LNCaP clone FGC (cell line): ENCODE results near the gene TNS3.

Experiments
- DNase-seq: peaks from one replicate; pipeline ENCODE4 v3.0.0-alpha.2; 2011; ENCODE audit warnings: low read depth
- H3K4me3 ChIP-seq: 2 replicates; pipeline ENCODE4 v1.5.1; 2011; ENCODE audit warnings: mild to moderate bottlenecking, low read depth, low read length, control low read depth
- TF ChIP-seq, protein P1 (sequence below): IDR thresholded peaks from 2 replicates; pipeline ENCODE4 v1.5.1; 2012; ENCODE audit warnings: mild to moderate bottlenecking; ENCODE audit not compliant: control insufficient read depth, insufficient read depth; ENCODE audit errors: extremely low read depth

Gene TNS3

DNA sequence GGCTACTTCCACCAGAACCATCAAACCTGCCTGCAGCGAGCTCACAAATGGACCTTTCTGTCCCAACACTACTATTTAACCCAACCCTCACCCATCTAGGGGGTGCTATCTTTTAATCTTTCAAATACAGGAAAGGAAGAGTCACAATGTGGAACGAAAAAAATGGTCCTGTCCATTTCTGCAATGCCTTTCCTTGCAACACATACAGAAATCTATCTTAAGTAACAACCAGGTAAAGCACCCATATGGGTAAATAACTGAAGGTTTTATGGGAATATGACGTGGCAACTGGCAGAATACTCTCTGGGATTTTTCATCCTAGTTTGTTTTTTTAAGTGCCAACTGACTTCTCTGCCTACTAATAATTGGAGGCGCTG, 24.6 kb downstream of the TNS3 start:
- DNase-seq: no peak
- TF ChIP-seq, protein P1, sequence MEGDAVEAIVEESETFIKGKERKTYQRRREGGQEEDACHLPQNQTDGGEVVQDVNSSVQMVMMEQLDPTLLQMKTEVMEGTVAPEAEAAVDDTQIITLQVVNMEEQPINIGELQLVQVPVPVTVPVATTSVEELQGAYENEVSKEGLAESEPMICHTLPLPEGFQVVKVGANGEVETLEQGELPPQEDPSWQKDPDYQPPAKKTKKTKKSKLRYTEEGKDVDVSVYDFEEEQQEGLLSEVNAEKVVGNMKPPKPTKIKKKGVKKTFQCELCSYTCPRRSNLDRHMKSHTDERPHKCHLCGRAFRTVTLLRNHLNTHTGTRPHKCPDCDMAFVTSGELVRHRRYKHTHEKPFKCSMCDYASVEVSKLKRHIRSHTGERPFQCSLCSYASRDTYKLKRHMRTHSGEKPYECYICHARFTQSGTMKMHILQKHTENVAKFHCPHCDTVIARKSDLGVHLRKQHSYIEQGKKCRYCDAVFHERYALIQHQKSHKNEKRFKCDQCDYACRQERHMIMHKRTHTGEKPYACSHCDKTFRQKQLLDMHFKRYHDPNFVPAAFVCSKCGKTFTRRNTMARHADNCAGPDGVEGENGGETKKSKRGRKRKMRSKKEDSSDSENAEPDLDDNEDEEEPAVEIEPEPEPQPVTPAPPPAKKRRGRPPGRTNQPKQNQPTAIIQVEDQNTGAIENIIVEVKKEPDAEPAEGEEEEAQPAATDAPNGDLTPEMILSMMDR: no peak
- H3K4me3 ChIP-seq: no peak overlapping the region

DNA sequence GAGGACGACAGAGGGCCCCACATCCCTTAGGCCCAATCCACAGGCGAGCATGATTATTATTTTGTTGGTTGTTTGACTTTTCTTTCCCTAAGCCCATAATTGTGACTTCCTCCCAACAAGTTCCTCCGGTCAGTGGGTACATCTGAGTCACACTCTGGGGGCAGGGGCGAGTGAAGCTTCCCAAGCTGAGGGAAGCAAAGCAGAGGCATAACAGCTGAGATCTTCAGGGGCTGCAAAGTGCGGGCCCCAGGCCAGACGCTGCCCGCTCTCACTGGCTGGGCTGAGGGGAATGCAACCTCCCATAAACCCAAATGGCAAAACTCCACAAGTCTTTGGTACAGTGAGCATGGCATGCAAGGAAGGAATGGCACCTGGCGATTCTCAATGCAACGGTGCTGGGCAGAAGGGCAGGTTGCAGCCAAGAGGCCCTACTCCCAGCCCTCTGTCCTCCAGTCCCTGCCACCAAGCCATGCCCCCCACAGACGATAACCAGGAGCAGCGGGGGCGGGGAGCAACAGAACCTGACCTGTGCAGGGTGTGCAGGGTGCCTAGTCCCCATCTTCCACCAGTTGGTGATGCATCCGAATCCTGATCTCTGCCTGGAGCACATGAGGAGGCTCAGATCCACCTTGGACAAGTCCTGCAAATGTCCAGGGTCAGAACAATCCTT, 25.3 kb downstream of the TNS3 start:
- H3K4me3 ChIP-seq: no peak overlapping the region
- TF ChIP-seq, protein P1: no peak
- DNase-seq: no peak

DNA sequence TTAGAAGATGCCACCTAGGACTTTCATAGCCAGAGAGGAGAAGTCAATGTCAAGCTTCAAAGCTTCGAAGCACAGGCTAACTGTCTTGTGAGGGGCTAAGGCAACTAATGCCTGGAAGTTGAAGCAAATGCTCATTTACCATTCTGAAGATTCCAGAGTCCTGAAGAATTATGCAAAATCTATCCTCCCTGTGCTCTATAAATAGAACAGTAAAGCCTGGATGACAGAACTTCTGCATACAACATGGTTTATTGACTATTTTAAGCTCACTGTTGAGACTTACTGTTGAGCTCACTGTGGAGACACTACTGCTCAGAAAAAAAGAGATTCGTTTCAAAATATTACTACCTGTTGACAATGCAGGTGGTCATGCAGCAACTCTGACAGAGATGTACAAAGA, 28.6 kb downstream of the TNS3 start:
- TF ChIP-seq, protein P1: no peak
- H3K4me3 ChIP-seq: no peak overlapping the region
- no peak for DNase-seq

DNA sequence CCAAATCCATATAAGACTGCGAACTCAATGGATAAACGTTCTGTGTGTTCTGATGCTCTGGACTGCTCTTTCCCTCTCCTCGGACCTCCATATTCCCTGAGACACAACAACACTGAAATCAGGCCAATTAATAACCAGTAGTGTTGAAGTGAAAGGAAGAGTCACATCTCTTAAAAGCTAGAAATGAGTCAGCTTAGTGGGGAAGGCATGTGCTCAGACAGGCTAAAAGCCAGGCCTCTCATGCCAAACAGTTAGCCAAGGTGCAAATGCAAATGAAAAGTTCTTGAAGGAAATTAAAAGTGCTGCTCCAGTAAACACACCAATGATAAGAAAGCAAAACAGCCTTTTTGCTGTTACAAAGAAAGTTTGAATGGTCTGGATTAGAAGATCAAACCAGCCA, 29.3 kb downstream of the TNS3 start:
- H3K4me3 ChIP-seq: no peak overlapping the region
- DNase-seq: no peak
- TF ChIP-seq, protein P1: no peak

DNA sequence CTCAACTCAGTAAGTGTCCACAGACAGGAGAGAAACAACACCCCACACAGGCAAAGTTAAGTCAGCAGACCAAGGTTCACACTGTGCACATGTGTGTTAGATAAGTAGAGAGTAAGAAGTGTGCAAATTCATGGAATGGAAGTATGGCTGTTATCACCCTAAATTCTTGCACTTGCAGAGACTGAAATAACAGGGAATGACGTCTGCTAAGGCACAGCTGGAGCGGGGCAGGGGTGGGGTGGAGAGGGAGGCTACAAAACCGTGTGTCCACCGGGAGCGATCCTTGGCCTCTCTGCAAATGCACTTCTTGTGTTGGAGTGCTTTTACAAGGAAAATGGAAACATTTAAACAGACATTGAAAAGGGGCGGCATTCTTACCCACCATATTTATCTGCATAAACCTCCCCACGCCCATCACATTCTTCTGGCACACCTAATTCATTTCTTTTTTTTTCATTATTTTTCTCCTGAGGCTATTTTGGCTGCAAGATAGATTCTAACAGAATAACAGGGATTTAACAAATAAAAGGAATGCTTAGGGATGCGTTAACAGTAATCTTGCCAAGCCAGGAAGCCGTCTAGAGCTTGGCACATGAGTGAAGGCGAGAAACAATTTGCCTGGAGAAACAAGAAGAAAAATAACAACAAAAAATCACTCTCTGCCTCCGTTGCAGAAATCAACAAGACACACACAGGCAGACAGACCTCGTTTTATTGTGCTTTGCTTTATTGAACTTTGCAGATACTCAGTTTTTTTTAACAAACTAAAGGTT, 30.1 kb downstream of the TNS3 start:
- H3K4me3 ChIP-seq: no peak overlapping the region
- DNase-seq: no peak
- TF ChIP-seq, protein P1: no peak

DNA sequence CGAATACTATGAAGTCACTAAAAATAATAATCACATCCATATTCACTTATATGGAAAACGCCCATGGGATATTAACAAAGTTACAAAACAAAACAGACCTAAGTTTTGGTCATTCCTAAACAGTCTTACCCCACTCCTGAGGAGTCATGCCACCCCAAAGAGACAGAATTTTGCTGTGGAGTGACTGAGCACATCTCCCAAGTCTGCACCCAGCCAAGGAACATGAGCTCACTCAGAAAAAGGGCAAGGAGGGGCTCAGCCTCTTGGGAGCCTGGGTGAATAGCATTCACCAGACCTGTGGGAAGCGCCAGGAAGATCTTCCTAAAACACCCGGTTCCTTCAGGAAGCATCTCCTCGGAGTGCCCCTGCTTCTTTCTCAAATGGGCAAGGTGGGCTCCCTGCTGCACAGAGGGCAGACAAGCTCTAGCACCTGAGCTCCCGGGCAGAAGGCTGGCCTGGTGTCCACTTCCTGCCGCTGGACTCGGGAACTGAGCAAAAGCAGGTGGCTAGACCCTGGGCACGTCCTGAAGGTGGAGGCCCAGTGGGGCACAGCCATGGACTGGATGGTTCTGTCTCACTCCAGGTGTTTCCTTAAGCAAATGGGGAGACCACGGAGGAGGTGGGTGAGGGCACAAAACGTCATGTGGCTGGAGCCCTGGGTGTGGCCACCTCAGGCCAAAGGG, 31.0 kb downstream of the TNS3 start:
- DNase-seq: no peak
- TF ChIP-seq, protein P1: no peak
- no peak overlapping the region for H3K4me3 ChIP-seq
